ENCODE data around the gene S100A2. TPM values are rescaled to one million over a fixed set of nuclear protein-coding genes. Genes with fewer than 3 reads are reported as not detected.

S100A2 gene
- total and polyA plus RNA-seq, 2 donors (not counting 3 experiments of a cell fraction or from before 2014, with no cell fraction given): 4.0 to 4.3 TPM

- H3K9me1 ChIP-seq (replicated peaks; ENCODE audit: control insufficient read depth, extremely low read depth, insufficient read depth, low read length): no peaks in the 10 kb centered on the region
- H3K27me3 ChIP-seq (ENCODE audit: control insufficient read depth in 2 of 2, insufficient read depth in 2 of 2, low read length in 2 of 2): no peaks in the 10 kb centered on the region
- H3K27ac ChIP-seq (ENCODE audit: insufficient read depth, low read depth, low read length): peak overlapping the region; percentile 42
- BruUV-seq (replicated peaks): no TSS peak
- H3K36me3 ChIP-seq (ENCODE audit: control insufficient read depth in 2 of 2, extremely low read depth in 1 of 2, insufficient read depth in 2 of 2, low read length in 2 of 2): peaks cover 4 to 6% of the 10 kb centered on the region in 2 experiments
- peak overlapping the region; percentile 70 for H3K9ac ChIP-seq (replicated peaks; ENCODE audit: extremely low read depth, insufficient read depth, low read length)
- no peak for DNase-seq (ENCODE audit: low read depth, low spot score)
- H3K4me3 ChIP-seq (replicated peaks in 1 of 3; ENCODE audit: insufficient read depth in 1 of 3, low read depth in 1 of 3, low read length in 3 of 3): peak overlapping the region; percentile 32 to 62 (median 37)
- H3K4me1 ChIP-seq (ENCODE audit: control insufficient read depth, extremely low read depth, insufficient read depth, low read length): peaks cover 30% of the 10 kb centered on the region
- ChIA-PET POLR2A (interaction anchor here (0.6 to 2.0 kb wide), 4 partner anchors 12 to 40 kb away, joined by 3 to 9 read pairs (median 6); partner anchors contain the start of genes CHTOP, S100A1 and S100A13), CTCF (interaction anchor here (0.7 to 7.7 kb wide), 7 partner anchors 9 to 102 kb away, joined by 3 to 54 read pairs (median 6); partner anchors contain the start of gene S100A13)
- H4K20me1 ChIP-seq (replicated peaks; ENCODE audit: control insufficient read depth, extremely low read depth, insufficient read depth, low read length): no peaks in the 10 kb centered on the region
- dilution Hi-C loops (cut with MboI; ENCODE audit: extremely low pct_ligation_motif_present, low sequenced_read_pairs) (no loop called here), intact Hi-C loops (cut with micrococcal nuclease) (no loop called here)
- no peak for FAIRE-seq
- no peak overlapping the region for H2AFZ ChIP-seq (ENCODE audit: low read depth, low read length)
- H3K9me3 ChIP-seq (replicated peaks; ENCODE audit: control insufficient read depth, insufficient read depth, low read length): no peaks in the 10 kb centered on the region
- peaks cover 37% of the 10 kb centered on the region for H3K79me2 ChIP-seq (ENCODE audit: control insufficient read depth, insufficient read depth, low read length)
- TF ChIP-seq FOS (IDR thresholded peaks at IDR 0.05; ENCODE audit: borderline replicate concordance, insufficient read depth, low read length): no peak
- TF ChIP-seq GATA2 (IDR thresholded peaks at IDR 0.05; ENCODE audit: insufficient read depth, insufficient read length, low read depth, low read length): no peak
- TF ChIP-seq, protein P1, sequence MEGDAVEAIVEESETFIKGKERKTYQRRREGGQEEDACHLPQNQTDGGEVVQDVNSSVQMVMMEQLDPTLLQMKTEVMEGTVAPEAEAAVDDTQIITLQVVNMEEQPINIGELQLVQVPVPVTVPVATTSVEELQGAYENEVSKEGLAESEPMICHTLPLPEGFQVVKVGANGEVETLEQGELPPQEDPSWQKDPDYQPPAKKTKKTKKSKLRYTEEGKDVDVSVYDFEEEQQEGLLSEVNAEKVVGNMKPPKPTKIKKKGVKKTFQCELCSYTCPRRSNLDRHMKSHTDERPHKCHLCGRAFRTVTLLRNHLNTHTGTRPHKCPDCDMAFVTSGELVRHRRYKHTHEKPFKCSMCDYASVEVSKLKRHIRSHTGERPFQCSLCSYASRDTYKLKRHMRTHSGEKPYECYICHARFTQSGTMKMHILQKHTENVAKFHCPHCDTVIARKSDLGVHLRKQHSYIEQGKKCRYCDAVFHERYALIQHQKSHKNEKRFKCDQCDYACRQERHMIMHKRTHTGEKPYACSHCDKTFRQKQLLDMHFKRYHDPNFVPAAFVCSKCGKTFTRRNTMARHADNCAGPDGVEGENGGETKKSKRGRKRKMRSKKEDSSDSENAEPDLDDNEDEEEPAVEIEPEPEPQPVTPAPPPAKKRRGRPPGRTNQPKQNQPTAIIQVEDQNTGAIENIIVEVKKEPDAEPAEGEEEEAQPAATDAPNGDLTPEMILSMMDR (IDR thresholded peaks at IDR 0.05; ENCODE audit: extremely low read depth in 1 of 2, insufficient read depth in 1 of 2, low read depth in 1 of 2, low read length in 2 of 2): no peak
- TF ChIP-seq POLR2AphosphoS5 (IDR thresholded peaks at IDR 0.05; ENCODE audit: insufficient read depth, low read depth, low read length): no peak
- TF ChIP-seq, protein P2, sequence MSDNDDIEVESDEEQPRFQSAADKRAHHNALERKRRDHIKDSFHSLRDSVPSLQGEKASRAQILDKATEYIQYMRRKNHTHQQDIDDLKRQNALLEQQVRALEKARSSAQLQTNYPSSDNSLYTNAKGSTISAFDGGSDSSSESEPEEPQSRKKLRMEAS (IDR thresholded peaks at IDR 0.05; ENCODE audit: insufficient read depth, insufficient read length): no peak
- TF ChIP-seq JUN (IDR thresholded peaks at IDR 0.05; ENCODE audit: borderline replicate concordance, insufficient read depth, insufficient read length, low read depth): no peak
- no peak for TF ChIP-seq MYC (IDR thresholded peaks at IDR 0.05; ENCODE audit: low read depth, low read length)
- TF ChIP-seq POLR2A (IDR thresholded peaks at IDR 0.05; ENCODE audit: low read depth, low read length): no peak
- no peak for TF ChIP-seq EZH2 (IDR thresholded peaks at IDR 0.05; ENCODE audit: borderline replicate concordance, low read depth, low read length, severe bottlenecking)
- H3K4me2 ChIP-seq (ENCODE audit: insufficient read depth, low read length): peak overlapping the region; percentile 51
Measured at GRCh38 chr1:153612111-153612754, 46.6 kb upstream of the S100A2 start.
